GM18907 (cell line): ENCODE measurements around the gene ELMOD1.

ENCODE experiments used
- ATAC-seq: cut with Tn5 transposase; IDR thresholded peaks from one replicate; pipeline ENCODE4 v1.9.1; 2021; ENCODE audit warnings: mild to moderate bottlenecking, moderate library complexity; ENCODE audit not compliant: unreplicated experiment

The ELMOD1 gene

DNA sequence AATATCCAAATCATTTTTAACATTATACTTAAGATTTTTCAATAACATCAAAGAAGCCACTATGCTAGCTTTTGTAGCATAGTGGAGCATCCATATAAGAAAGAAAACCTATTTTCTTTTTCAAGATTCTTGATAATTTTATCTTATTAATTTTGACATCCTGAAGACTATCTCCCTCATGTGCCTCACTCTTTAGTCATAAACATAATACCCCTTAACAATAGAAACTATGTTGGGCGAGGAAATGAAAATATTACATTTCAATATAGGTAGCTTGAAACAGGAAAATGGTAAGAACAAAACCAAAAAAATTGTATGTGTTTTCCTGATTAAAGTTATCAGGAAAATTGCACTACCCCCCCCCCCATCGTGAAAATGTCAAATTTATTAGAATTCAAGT lies 40.1 kb downstream of the ELMOD1 start:
- no peak for ATAC-seq

DNA sequence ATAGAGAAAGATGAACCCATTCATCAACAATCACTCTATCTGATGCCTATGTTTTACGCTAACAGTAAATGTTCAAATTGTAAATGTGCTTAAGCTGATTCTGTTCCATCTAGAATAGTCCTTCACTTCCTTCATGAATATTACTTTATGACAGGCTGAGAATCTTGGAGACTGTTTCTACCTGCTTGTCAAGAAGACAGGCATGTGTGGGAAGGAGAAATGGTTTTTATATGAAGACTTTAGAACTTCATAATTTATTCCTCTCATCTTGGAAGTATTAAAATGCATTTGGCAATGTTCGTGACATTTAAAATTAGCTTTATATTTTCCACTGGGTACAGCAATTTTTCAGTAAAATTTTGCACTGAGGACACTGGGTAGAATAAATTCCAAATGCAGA lies 41.0 kb downstream of the ELMOD1 start:
- ATAC-seq: no peak

DNA sequence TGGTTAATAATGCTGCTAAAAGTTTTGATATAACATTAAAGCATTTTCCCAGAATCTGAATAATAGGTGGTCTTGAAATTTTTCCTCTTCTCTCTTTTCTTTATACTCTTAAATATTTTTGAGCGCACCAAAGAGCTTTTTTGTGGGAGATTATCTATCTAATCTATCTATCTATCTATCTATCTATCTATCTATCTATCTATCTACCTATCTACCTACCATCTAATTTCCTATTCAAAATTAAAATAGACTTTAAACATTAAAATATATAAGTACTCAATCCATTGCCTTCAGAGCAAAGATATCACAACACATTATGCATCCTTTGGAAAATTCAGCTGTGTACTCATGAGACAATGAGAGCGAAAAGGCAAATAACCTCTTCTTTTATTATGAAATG lies 55.8 kb downstream of the ELMOD1 start:
- ATAC-seq: no peak

DNA sequence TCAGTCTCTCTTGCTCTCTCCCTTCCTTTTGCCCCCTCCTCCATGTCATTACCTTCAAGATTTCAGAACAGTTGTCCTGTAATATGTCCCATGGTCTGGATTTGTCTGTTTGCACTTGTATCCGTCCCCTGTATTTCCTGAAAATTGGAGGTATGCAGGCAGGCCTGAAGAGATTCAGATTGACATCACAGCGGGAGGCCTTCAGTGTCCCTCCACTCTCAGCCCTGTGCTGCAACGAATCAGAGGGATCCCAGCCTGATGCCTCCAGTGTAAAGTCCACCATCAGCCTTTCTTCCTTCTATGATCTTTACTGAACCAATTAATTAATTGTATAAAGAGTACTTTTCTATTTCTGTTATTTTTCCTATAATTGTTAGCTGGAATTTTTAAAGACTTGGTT lies 57.3 kb downstream of the ELMOD1 start:
- no peak for ATAC-seq

DNA sequence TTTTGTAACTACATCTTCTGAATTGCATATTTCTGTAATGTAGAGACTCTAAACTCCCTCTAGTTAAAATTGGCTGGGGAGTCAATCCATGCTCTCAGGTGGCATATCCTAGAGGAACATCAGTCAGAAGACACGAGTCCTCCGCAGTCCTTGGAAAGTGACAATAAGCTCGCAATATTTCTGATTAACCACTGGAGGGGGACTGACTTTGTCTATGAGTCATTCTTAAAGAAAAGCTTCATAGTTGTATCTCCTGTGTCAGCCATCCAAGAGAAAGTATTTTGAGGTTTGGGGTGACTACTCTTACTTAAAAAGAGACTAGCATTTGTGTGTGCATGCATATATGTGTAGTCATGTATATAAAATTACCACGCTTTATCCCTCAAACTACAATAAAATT lies 60.7 kb downstream of the ELMOD1 start:
- ATAC-seq: no peak

DNA sequence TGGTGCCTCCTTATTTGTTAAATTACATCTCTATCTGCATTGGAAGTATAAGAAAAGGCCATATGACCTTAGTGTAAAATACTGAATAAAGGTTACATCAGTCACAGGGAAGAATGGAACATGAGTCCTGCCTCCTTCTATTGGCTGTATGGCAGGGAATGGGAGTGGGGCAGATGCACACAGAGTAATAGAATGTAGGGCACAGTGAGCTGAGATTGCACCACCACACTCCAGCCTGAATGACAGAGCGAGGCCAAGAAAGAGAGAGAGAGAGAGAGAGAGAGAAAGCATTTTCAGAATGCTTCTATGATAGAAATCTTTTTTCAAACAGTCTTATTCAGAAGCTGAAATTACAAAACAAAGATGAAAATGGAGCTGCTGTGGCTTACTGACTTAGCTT lies 62.1 kb downstream of the ELMOD1 start:
- no peak for ATAC-seq

DNA sequence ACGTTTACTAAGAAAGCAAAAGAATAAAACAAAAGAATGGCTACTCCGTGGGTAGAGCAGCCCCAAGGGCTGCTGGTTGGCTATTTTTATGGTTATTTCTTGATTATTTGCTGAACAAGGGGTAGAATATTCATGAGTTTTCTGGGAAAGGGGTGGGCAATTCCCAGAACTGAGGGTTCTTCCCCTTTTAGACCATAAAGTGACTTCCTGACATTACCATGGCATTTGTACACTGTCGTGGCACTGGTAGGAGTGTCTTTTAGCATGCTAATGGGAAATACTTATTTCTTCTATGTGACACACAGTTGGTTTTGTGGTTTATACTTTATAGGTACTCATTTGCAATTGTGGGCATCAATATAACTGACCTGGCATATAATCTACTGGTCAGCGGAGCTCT lies 64.7 kb downstream of the ELMOD1 start:
- no peak for ATAC-seq

DNA sequence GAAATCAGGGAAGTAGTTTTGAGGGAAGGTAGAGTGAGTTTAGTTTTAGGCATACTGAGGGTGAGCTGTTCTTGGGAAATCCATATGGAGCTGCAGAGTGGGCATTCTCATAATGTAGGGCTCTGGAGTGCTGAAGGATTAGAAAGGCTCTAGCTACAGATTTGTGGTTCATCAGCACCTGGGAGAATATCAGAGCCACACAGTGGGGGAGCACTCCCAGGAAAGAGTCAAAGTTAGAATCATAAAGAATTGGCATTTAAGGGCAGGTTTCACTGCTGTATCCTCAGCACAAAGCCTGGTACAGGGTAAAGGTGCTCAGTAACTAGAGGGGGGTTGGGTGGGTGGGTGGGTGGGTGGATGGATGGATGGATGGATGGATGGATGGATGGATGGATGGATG lies 68.4 kb downstream of the ELMOD1 start:
- no peak for ATAC-seq

DNA sequence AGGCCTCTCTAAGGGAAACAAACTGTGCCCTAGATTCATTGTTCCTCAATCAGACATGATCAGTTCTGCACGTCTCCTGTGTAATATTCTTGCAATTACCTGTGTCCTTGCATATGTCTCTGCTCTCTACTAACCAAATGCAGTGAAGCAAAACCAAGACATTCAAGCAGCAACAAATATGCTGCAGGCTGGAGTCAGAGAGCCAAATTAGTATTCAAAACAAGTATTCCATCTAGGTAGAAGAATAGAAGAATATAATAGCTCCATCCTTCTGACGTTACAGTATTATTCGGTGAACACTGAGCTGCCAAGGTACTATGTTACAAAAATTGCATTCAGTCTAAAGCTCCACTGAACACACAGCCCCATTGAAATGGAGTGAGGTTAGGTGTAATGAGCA lies 69.1 kb downstream of the ELMOD1 start:
- ATAC-seq: no peak

DNA sequence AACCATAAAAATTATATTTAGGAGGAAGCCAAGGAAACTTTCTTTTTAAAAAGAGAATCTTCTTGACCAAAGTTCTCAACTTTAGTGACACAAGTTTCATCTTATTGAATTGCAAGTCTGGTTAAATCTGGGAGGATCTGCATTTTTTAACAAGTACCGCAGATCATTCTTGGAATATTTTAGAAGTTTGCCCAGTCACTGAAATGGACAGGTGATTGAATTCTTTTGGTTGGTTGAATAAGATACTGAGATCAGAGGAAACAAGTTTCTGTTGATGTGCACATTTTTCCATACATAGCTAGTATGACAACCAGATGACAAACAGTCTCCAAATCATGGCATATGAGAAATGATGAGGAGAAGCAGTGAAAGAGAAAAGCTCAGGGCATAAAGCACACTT lies 70.7 kb downstream of the ELMOD1 start:
- no peak for ATAC-seq

DNA sequence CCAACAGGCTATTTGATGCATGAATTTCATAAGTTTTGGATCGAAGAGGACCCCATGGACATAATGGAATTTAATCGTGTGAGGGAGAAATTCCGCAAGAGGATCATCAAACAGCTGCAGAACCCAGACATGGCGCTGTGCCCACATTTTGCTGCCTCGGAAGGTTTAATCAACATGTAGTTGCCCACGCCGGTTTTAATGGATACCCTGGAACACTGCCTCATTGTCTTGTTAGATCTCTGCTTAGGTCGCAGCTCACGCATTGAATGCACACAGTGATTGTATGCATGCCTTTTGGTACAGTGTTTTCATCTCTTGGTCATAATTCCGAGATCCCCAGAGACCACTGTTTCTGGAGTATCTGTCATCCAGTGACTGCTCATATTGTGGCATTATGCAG lies 74.1 kb downstream of the ELMOD1 start:
- ATAC-seq: no peak

DNA sequence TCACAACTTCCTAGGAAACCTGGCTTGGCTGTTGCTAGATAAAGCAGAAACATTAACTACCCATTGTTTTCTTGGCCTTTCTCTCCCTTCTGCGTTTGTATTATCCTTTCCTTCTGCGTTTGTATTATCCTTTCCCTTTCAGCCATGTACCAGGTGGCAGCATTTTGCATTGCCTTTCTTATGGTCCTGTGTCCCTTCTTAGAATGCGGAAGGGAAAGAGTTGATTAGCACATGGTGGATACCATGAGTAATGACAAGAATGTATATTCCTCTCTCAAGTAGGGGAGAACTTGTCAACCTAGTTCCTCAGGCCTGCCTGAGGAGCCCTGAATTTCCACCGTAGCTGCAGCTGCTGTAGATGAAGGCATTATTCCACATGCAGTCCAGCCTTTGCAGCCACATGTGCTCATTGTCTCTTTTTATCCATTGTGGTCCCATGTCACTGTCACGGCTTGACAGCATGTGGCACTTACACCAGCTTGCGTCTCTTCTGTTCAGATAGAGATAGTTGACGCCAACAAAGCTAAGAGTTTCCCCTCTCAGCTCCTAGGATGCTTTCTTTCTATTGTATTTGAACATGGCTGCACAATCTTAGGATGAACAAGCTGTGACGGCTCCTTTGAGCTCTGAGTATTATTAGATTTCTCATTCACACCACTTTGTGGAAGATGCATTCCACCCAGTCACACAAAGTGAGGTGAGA lies 76.1 kb downstream of the ELMOD1 start:
- ATAC-seq: no peak

DNA sequence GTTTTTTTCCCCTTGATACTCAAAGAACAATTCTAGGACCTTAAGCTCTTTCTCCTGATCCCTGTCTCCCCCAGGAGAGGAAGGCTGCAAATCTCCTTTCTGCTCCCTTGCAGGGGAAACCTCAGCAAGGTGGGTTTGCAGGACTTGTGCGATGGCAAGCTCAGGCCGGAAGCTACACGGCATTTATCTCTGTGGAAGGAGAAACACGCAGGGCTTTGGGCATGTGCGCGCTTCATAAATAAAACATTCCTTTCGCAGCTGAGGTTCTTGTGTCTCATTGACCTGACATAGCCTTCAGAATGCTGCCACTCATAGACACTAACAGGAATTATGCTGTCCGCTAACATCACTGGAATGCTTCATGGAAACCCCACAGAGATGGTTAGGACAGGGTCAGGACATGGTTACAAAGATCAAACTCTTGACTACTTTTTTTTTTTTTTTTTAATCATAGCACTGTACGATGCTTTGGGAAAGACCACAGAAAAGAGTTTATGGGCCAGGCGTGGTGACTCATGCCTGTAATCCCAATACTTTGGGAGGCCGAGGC lies 78.3 kb downstream of the ELMOD1 start:
- no peak for ATAC-seq

DNA sequence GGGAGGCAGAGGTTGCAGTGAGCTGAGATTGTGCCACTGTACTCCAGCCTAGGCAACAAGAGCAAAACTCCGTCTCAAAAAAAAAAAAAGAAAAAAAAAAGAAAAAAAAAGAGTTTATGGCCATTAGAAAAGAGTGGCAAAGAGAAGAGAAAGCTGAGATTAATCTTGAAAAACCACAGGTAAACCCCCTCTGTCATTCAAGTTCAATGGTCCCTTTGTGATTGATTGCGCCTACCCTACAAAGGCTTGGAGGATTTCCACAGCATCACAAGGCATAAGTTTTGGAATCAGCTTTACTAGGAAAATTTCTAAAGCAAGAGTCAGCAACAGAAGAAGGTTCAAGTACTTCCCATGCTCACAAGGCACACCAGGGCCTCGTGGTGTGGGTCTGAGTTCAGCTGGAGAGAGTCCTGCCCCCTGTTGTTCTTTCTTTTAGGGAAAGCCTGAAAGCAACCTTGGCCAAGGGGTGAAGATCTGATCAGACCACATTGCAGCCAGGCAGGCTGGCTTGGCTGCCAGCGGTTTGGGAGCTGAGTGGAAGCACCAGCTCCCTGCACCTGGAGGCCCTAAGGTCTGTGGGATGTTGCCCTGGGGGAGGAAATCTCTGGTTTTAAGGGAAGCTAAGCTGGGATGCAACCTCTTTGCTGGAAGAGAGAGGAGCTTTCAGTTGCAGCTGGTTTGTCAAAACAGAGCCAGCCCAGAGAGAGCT lies 79.1 kb downstream of the ELMOD1 start:
- no peak for ATAC-seq

DNA sequence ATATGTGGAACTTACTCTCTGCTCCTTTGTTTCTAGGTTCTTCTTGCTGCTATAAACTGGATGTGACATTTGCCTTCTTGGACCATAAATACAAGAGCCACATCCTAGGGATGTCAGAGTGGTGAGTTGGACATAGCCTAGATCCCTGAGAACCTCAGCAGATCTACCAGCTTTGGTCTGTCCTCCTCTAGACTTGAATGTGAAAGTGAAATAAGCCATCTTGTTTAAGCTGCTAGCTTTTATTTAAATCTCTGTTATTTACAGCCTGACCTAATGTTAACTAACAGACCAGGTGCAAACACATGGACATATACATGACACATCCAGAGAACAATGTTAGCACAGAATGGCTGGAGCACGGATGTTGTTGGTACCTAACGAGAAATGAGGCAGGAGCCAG lies 85.0 kb downstream of the ELMOD1 start:
- ATAC-seq: no peak

DNA sequence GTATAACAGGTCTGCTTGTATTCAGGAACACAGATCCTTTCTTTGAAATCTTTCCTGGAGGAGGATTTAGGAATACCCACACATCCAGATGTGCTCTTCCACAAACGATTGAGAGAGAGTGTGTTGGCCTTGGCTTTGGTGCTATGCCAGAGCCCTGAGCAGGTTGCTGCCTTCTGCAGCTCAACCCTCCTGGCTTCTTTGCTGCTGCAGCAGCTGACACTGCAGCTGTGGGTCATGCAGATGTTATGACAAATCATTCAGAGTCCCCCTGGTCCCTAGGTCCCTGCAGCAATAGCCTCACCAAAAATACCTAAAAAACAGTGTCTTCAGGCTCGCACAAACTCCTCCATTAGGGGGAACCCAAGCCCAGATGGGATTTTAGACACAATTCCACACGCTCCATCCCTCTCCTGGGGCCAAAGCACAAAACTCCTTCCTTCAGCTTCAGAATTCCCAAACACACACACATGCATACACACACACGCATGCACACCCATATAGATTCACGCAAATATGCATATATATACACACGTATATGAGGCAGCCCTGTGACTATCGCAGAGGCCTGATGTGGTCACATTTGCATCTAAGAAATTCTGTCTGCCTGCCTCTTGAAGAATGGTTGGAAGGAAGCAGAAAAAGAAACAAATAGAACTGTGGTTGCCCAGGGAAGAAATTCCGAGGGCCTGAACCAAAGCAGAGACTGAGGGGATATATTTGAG lies 85.5 kb downstream of the ELMOD1 start:
- no peak for ATAC-seq

DNA sequence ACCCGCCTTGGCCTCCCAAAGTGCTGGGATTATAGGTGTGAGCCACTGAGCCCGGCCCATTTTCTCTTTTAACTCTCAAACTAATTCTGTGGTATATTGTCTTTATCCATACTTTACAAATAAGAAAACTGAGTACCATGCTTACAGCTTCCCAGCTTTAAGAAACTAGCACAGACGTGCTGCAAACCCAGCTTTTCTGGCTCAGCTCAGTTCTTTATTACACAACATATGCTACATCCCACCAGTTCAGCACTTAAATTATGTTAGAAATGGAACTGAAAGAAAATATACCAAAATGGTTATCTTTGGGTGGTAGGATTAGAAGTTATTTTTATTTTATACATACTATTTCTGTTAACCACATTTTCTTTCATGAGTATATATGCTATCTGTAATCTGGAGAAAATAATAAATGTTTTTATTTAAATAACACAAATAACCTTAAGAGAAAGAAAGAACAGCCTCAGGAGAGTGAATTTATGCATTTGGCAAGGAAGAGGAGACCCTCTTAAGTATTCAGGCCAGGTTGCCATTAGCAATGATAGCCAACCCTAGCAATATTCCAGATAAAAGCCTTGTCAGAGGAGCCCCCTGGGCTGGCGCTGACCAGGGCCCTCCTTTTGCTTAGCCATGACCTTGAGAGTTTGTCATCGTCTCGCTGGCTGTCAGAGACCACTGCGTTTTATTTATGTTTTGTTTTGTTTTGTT lies 87.1 kb downstream of the ELMOD1 start:
- ATAC-seq: no peak

DNA sequence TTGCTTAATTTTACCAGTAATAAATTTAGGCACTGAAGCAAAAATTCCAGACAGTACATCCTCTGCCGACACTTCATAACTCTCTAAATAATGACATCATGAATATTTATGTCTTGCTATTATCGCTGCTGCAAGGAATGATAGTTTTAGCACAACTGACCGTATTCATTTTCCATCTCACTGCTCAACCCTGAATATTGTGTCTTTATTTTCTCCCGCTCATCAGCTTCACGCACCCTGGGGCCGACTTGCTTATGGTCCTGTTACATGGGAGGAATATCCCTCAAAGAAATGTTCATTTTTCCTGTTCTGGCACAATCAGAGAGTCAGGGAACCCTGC lies 87.7 kb downstream of the ELMOD1 start:
- ATAC-seq: no peak

DNA sequence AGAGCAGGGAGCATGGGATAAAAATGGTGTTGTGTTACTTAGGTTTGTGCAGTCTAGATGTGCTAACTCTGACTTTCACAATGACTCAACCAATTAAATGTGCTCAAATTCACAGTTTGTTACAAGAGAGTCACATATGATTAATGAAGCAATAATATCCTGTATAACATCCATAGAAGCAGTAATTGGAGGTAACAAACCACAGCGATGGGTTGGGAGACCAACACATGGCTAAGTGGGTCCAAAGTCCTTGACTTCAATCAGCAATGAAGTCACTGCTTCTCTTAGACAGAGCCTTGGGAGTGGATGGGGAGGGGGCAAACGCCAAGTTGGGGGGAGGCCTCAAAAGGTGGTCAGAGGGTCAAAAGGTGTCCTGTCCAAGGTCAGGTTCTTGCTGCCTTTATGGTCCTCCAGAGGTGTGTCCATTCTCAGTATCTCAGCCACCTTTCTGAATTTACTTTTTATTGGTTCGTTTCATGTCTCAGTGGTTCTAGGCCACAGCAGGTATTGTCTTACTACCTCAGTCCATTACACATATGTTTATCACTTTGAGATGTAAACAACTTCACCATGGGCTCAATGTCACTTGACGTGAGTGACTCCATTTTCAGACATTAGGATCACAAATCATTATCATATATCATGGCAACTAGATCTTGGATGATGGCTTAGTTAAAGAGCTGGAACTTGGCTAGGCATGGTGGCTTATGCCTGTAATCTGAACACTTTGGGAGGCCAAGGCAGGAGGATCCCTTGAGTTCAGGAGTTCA lies 88.5 kb downstream of the ELMOD1 start:
- ATAC-seq: no peak

DNA sequence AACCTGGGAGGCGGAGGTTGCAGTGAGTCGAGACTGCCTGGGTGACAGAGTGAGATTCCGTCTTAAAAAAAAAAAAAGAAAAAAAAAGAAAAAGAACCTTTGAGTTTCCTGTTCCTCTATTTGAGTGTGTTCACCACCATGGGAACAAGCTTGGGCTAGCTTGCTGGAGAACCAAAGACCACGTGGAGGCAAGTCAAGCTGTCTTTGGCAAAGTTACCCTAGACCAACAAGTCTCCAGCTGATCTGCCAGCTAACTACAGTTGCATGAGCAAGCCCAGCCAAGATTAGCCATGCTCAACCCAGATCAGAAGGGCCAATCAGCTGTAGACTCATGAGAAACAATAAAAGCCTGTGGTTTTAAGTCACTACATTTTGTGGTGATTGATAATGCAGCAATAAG lies 91.2 kb downstream of the ELMOD1 start:
- no peak for ATAC-seq

DNA sequence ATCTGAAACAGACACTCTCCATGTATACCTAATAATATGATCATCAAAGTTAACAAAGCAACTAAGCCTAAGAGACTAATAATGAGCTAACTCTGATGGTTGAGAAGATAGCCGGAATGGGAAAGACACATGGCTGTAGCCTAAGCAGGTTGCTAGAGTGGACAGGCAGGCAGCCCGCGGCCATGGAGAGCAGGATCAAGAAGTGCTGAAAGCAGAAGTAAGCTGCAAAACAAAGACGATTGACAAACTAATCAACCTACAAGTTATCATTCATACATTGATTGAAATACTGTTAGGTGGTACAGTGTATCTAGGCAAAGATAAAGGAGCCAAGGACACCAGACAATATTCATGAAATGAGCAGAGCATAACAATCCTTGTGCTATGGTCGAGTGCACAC lies 91.6 kb downstream of the ELMOD1 start:
- ATAC-seq: no peak
